GM23338 (cell line): ENCODE measurements around the gene PLPP2. TPM values are rescaled to one million over a fixed set of nuclear protein-coding genes. Genes with fewer than 3 reads are reported as not detected.

Experiments
- ATAC-seq: fragments of 200-7000 bp; cut with Tn5 transposase; 3 replicates; pipeline ENCODE4 v1.9.1; 2020
- DNase-seq: peaks from one replicate; pipeline ENCODE4 v3.0.0-alpha.2; 2015; ENCODE audit warnings: low spot score
- H2AFZ ChIP-seq: fragments of 200-600 bp; sonication (generic); 2 replicates; pipeline ENCODE4 v1.8.0; 2016; ENCODE audit warnings: antibody characterized with exemption, mild to moderate bottlenecking, moderate library complexity
- H3F3A ChIP-seq: fragments of 200-600 bp; sonication (generic); replicated peaks from 2 replicates; pipeline ENCODE4 v1.8.0; 2017; ENCODE audit warnings: antibody characterized with exemption, mixed run types, low read depth
- H3K27ac ChIP-seq: fragments of 200-600 bp; sonication (generic); 2 replicates; pipeline ENCODE4 v1.6.1; 2016; ENCODE audit warnings: low read depth
- H3K27me3 ChIP-seq: fragments of 200-600 bp; sonication (generic); 2 replicates; pipeline ENCODE4 v1.8.0; 2016; ENCODE audit warnings: mild to moderate bottlenecking, mixed run types, moderate library complexity; ENCODE audit not compliant: insufficient read depth
- H3K36me3 ChIP-seq: fragments of 200-600 bp; sonication (generic); 2 replicates; pipeline ENCODE4 v1.8.0; 2016; ENCODE audit warnings: mild to moderate bottlenecking; ENCODE audit not compliant: insufficient read depth
- H3K4me1 ChIP-seq: fragments of 200-600 bp; sonication (generic); 2 replicates; pipeline ENCODE4 v1.8.0; 2016; ENCODE audit warnings: mild to moderate bottlenecking, moderate library complexity; ENCODE audit not compliant: insufficient read depth
- H3K4me2 ChIP-seq: fragments of 200-600 bp; sonication (generic); 2 replicates; pipeline ENCODE4 v1.7.1; 2017; ENCODE audit warnings: mixed run types
- H3K4me3 ChIP-seq: fragments of 200-600 bp; sonication (generic); 2 replicates; pipeline ENCODE4 v1.6.1; 2016; ENCODE audit warnings: mixed run types
- H3K79me2 ChIP-seq: fragments of 200-600 bp; sonication (generic); replicated peaks from 2 replicates; pipeline ENCODE4 v1.8.0; 2017; ENCODE audit warnings: mild to moderate bottlenecking; ENCODE audit not compliant: insufficient read depth
- H3K9me2 ChIP-seq: fragments of 200-600 bp; sonication (generic); 2 replicates; pipeline ENCODE4 v1.8.0; 2017; ENCODE audit not compliant: insufficient read depth
- H4K20me1 ChIP-seq: fragments of 200-600 bp; sonication (generic); replicated peaks from 2 replicates; pipeline ENCODE4 v1.8.0; 2017; ENCODE audit warnings: mild to moderate bottlenecking; ENCODE audit not compliant: insufficient read depth
- H3K27ac Mint-ChIP-seq: 2 replicates; pipeline ENCODE4 v1.8.0; 2020; ENCODE audit warnings: inconsistent platforms, mild to moderate bottlenecking, moderate library complexity, mixed read lengths
- H3K27me3 Mint-ChIP-seq: 3 replicates; pipeline ENCODE4 v1.8.0; 2022; ENCODE audit warnings: low read depth, mild to moderate bottlenecking, moderate library complexity, mixed read lengths, inconsistent platforms; ENCODE audit not compliant: insufficient read depth, poor library complexity
- H3K36me3 Mint-ChIP-seq: 3 replicates; pipeline ENCODE4 v1.8.0; 2021; ENCODE audit warnings: low read depth, mild to moderate bottlenecking, inconsistent platforms, moderate library complexity, mixed read lengths
- H3K4me1 Mint-ChIP-seq: 3 replicates; pipeline ENCODE4 v1.8.0; 2020; ENCODE audit warnings: mild to moderate bottlenecking, inconsistent platforms, mixed read lengths
- H3K4me3 Mint-ChIP-seq: 3 replicates; pipeline ENCODE4 v1.8.0; 2021; ENCODE audit warnings: moderate library complexity, mild to moderate bottlenecking, inconsistent platforms, mixed read lengths
- H3K9me3 Mint-ChIP-seq: 3 replicates; pipeline ENCODE4 v1.8.0; 2020; ENCODE audit warnings: moderate library complexity, mild to moderate bottlenecking, inconsistent platforms, mixed read lengths
- CREB1 ChIP-seq: fragments of 250-450 bp; sonication (Bioruptor Pico); IDR thresholded peaks from 2 replicates; pipeline ENCODE4 v1.5.0; 2020; ENCODE audit warnings: low read depth, mild to moderate bottlenecking, moderate library complexity
- CTCF ChIP-seq, 2 experiments: fragments of 200-600 bp in 1 of 2; sonication (generic) in 1 of 2; conservative IDR thresholded peaks; 2 replicates each; pipeline versions ENCODE4 v1.5.1 to v1.6.1; 2016 to 2017; ENCODE audit warnings: antibody characterized with exemption in 2 of 2, low read depth in 2 of 2, mild to moderate bottlenecking in 2 of 2, moderate library complexity in 1 of 2
- ETS1 ChIP-seq: IDR thresholded peaks from 2 replicates; pipeline ENCODE4 v1.6.1; 2016; ENCODE audit warnings: antibody characterized with exemption
- EZH2 ChIP-seq: fragments of 200-600 bp; sonication (generic); IDR thresholded peaks from one replicate; pipeline ENCODE4 v1.8.0; 2017; ENCODE audit warnings: antibody characterized with exemption, mild to moderate bottlenecking, low read depth; ENCODE audit not compliant: unreplicated experiment
- EZH2phosphoT487 ChIP-seq: fragments of 200-600 bp; sonication (generic); IDR thresholded peaks from one replicate; pipeline ENCODE4 v1.8.1; 2018; ENCODE audit warnings: antibody characterized with exemption; ENCODE audit not compliant: unreplicated experiment
- NANOG ChIP-seq: IDR thresholded peaks from 2 replicates; pipeline ENCODE4 v1.6.1; 2016; ENCODE audit warnings: antibody characterized with exemption, borderline replicate concordance
- REST ChIP-seq: IDR thresholded peaks from one replicate; pipeline ENCODE4 v1.6.1; 2018; ENCODE audit warnings: antibody characterized with exemption; ENCODE audit not compliant: unreplicated experiment
- STAT1 ChIP-seq: IDR thresholded peaks from one replicate; pipeline ENCODE4 v1.6.1; 2016; ENCODE audit warnings: antibody characterized with exemption; ENCODE audit not compliant: unreplicated experiment
- ZNF331 ChIP-seq: fragments of 250-450 bp; sonication (Bioruptor Pico); IDR thresholded peaks from 2 replicates; pipeline ENCODE4 v1.5.0; 2020; ENCODE audit warnings: low read depth, mild to moderate bottlenecking, moderate library complexity
- ZNF462 ChIP-seq: fragments of 250-450 bp; sonication (Bioruptor Pico); IDR thresholded peaks from 2 replicates; pipeline ENCODE4 v1.5.0; 2020; ENCODE audit warnings: mild to moderate bottlenecking, moderate library complexity
- polyA plus RNA-seq: library from polyadenylated mRNA; unstranded; fragments of >200 nt; fragmentation: Nextera tagmentation; extraction: Ambion mirVana; gene quantifications from 2 replicates; pipeline ENCODE4 v1.2.1, GENCODE V29; 2016
- total RNA-seq: library from RNA; depleted of rRNA; stranded (reverse); fragments of >200 nt; shearing (Covaris generic); gene quantifications from 2 replicates; pipeline ENCODE4 v1.2.3, GENCODE V29; 2014

Gene PLPP2
- total and polyA plus RNA-seq, 2 experiments from 2014 or later: 58.3 to 82.6 TPM

- H3K27me3 Mint-ChIP-seq: peaks cover 11% of the 10 kb centered on the region
These were observed 12.0 kb downstream of the PLPP2 start for GRCh38 chr19:279231-279630.

More at GRCh38 chr19:279231-279630, 12.0 kb downstream of the PLPP2 start:
- DNase-seq: no peak
- H4K20me1 ChIP-seq: no peaks in the 10 kb centered on the region
- ATAC-seq: no peak
- H3K4me3 ChIP-seq: no peak overlapping the region
- no peaks in the 10 kb centered on the region for H3F3A ChIP-seq
- H3K4me1 ChIP-seq: peaks cover 6% of the 10 kb centered on the region
- Mint-ChIP-seq H3K36me3 (peaks cover 44% of the 10 kb centered on the region), H3K4me3 (no peak overlapping the region), H3K27ac (no peak overlapping the region), H3K4me1 (peaks cover 33% of the 10 kb centered on the region), H3K9me3 (no peaks in the 10 kb centered on the region)
- no peaks in the 10 kb centered on the region for H3K79me2 ChIP-seq
- H3K27me3 ChIP-seq: no peaks in the 10 kb centered on the region
- no peak overlapping the region for H3K4me2 ChIP-seq
- no peak for TF ChIP-seq STAT1
- TF ChIP-seq CTCF (conservative IDR thresholded peaks at IDR 0.05; ENCODE audit: low read depth in 2 of 2): no peak
- TF ChIP-seq ETS1: no peak
- no peak for TF ChIP-seq ZNF462 (CRISPR knock-in tag)
- TF ChIP-seq REST: no peak
- no peak for TF ChIP-seq ZNF331 (CRISPR knock-in tag)
- TF ChIP-seq EZH2: no peak
- no peak for TF ChIP-seq NANOG
- TF ChIP-seq EZH2phosphoT487: no peak
- TF ChIP-seq CREB1 (CRISPR knock-in tag): no peak
- no peaks in the 10 kb centered on the region; the same call in 1 of the 2 replicates for H3K36me3 ChIP-seq
- H2AFZ ChIP-seq: no peak overlapping the region
- no peak overlapping the region for H3K27ac ChIP-seq
- no peaks in the 10 kb centered on the region for H3K9me2 ChIP-seq
